Psoas muscle (tissue), 8 donors: ENCODE data around the gene FAM53B. TPM values are rescaled to one million over a fixed set of nuclear protein-coding genes. Genes with fewer than 3 reads are reported as not detected.

Source experiments
- ATAC-seq, 4 donors: fragments of 200-7000 bp; cut with Tn5 transposase; one replicate each; pipeline ENCODE4 v1.9.1; 2020; ENCODE audit warnings: moderate library complexity in 3 of 4, mild to moderate bottlenecking in 2 of 4
- DNase-seq, 2 donors: peaks; one replicate each; pipeline ENCODE4 v3.0.0-alpha.2; 2020
- H3K27ac ChIP-seq: fragments of 200-600 bp; one replicate; pipeline ENCODE4 v1.8.0; 2022
- H3K27me3 ChIP-seq, 3 donors: fragments of 200-600 bp in 1 of 3; one replicate each; pipeline versions ENCODE4 v1.6.1 to v1.8.0; 2013 to 2022; ENCODE audit warnings: low read length in 2 of 3, mild to moderate bottlenecking in 2 of 3, moderate library complexity in 1 of 3; ENCODE audit not compliant: insufficient read depth in 3 of 3
- H3K36me3 ChIP-seq, 2 donors: fragments of 200-600 bp in 1 of 2; one replicate each; pipeline versions ENCODE4 v1.6.1 to v1.8.0; 2013 to 2022; ENCODE audit warnings: low read depth in 1 of 2, mild to moderate bottlenecking in 1 of 2, moderate library complexity in 1 of 2; ENCODE audit not compliant: insufficient read depth in 1 of 2
- H3K4me1 ChIP-seq: fragments of 200-600 bp; one replicate; pipeline ENCODE4 v1.8.0; 2022
- H3K4me3 ChIP-seq: fragments of 200-600 bp; one replicate; pipeline ENCODE4 v1.8.0; 2022; ENCODE audit warnings: mild to moderate bottlenecking
- H3K9me3 ChIP-seq: fragments of 200-600 bp; one replicate; pipeline ENCODE4 v1.8.0; 2022
- CTCF ChIP-seq: fragments of 200-600 bp; IDR thresholded peaks from one replicate; pipeline ENCODE4 v1.8.0; 2022; ENCODE audit warnings: antibody characterized with exemption
- WGBS, 3 donors: extraction: QIAGEN DNeasy Blood & Tissue Kit; methylation state at CpG; one replicate each; pipeline versions ENCODE4 v1.1.6 to v1.1.7; 2013; 5-methylcytosine and 5-hydroxymethylcytosine counted together
- intact Hi-C, 2 donors: fragments of 100-400 bp; cut with DNase I; formaldehyde crosslinking; loops; one replicate each; pipeline versions ENCODE4 v1.11.0 to v1.14.2; 2022
- polyA plus RNA-seq, 3 donors: library from polyadenylated mRNA; stranded (reverse); fragments of 200-250 nt; gene quantifications; one replicate each; pipeline ENCODE4 v1.2.3, GENCODE V29; 2013
- total RNA-seq, 4 donors: library from RNA; stranded (reverse); fragmentation: NEBNext Ultra II Directional in 2 of 4; extraction: Animal tissue kit (Norgen Biotek cat#: 25700) in 2 of 4; gene quantifications; one replicate each; pipeline versions ENCODE4 v1.2.1 to v1.2.4, GENCODE V29; 2021 to 2023
- donor health status: healthy with polysubstance abuse.
- donor health status: DM: no; HTN: no; CAD: no; lungs with moderate emphysema.
- donor health status: Bipolar disorder and iron deficiency.
- donor health status: healthy.
- donor health status: DM: yes; HTN: yes; CAD: no.
- donor health status: DM: no; HTN: no; CAD: no.
- donor health status: DM: no; HTN: no; CAD: no.
- donor health status: DM: yes; HTN: yes; CAD: no.

Gene FAM53B
- total and polyA plus RNA-seq, 7 donors, result 31.0 to 178 (median 49.5) TPM

DNA sequence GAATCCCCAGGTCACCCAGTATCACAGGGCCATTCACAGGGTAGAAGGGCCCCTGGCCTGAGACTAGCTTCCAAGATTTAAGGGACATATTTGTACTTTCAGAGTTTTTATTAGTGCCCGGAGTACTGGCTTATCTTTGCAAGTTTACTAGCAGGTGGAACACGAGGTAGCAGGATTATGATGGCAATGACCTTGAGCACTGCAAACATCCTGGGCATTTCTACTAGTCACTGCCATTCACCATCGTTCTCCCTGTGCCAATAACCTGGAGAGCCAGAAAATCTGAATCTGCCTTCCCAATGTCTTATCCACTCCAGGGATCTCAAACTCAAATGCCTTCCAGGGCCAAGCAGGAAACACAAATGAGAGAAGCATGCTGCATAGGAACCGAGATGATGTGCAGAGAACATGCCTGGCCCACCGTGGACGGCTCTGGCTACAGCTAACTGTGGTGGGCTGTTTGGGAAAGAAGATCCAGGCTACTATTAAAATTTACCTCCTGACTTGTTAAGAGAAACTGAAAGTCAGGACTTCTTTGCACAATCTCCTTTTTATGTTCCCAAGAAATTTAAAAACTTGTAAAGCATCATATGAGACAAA is 16.7 kb downstream of the FAM53B start:
- ATAC-seq (no peak), DNase-seq (no peak)
- Histone ChIP-seq H3K4me1 (peaks cover 82% of the 10 kb centered on the region), H3K36me3 (no peaks in the 10 kb centered on the region), H3K4me3 (no peak overlapping the region), H3K9me3 (no peaks in the 10 kb centered on the region), H3K27me3 (no peaks in the 10 kb centered on the region), H3K27ac (peak overlapping the region; percentile 91)
- no peak for TF ChIP-seq CTCF
- intact Hi-C loops, result no loop called here
- 33 to 43% (median 36%) methylated on average over 6 of the region's 6 CpGs for WGBS, 3 donors

DNA sequence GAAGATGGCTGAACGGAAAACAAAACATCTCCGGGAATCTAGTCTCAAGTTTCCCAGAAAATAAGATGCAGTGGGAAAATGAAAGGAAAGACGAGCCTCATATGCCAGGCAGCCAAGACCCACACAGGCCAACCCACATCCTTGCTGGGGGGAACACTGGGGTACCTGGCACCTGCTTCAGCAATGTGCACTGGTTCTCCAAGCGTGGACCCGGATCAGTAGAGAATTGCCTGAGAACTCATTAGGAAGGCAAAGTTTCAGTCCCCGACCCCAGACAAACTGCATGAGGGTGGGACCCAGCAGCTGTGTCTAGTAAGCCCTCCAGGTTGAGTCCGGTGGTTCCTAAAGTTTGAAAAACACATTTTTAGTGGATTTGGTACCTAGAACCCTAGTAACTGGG is 18.4 kb downstream of the FAM53B start:
- H3K36me3 ChIP-seq, result no peaks in the 10 kb centered on the region
- H3K4me1 ChIP-seq, result peaks cover 88% of the 10 kb centered on the region
- no peak for DNase-seq

DNA sequence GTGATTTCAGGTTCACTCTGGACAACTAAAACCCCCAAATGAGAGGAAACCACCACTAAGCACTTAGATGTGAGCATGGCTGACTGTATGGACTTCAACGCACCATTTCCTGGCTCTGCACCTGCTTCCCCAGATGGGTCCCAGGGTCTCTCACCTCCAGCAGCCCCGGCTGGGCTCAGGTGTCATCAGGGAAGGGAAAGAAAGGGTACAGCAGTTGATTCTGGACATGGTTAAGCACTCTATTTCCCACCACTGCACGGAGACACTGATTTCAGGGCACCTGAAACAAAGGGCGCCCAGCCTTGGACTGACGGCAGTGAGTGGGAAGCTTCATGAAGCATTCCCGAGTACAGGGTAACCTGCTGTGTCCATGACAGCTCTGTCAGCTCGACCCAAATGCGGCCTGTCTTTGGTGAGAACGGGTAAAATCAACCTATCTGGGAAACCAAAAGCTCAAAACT is 19.0 kb downstream of the FAM53B start:
- ATAC-seq (no peak), DNase-seq (no peak)
- H3K4me1 ChIP-seq, result peaks cover 88% of the 10 kb centered on the region
- intact Hi-C loops, result no loop called here
- no peaks in the 10 kb centered on the region for H3K36me3 ChIP-seq
- TF ChIP-seq CTCF, result no peak
- H3K4me3 ChIP-seq, result no peak overlapping the region
- 87 to 89% (median 88%) methylated on average over 9 of the region's 9 CpGs for WGBS, 3 donors
- H3K9me3 ChIP-seq, result no peaks in the 10 kb centered on the region
- peak overlapping the region; percentile 80 for H3K27ac ChIP-seq
- H3K27me3 ChIP-seq, result no peaks in the 10 kb centered on the region

More for the DNA sequence above, 18.4 kb downstream of the FAM53B start:
- TF ChIP-seq CTCF, result no peak
- no peak for ATAC-seq
- 81 to 87% (median 86%) methylated on average over 7 of the region's 7 CpGs for WGBS, 3 donors
- H3K27me3 ChIP-seq, result no peaks in the 10 kb centered on the region
- intact Hi-C loops, result no loop called here
- no peak overlapping the region for H3K4me3 ChIP-seq
- peak overlapping the region; percentile 80 for H3K27ac ChIP-seq
- H3K9me3 ChIP-seq, result no peaks in the 10 kb centered on the region

DNA sequence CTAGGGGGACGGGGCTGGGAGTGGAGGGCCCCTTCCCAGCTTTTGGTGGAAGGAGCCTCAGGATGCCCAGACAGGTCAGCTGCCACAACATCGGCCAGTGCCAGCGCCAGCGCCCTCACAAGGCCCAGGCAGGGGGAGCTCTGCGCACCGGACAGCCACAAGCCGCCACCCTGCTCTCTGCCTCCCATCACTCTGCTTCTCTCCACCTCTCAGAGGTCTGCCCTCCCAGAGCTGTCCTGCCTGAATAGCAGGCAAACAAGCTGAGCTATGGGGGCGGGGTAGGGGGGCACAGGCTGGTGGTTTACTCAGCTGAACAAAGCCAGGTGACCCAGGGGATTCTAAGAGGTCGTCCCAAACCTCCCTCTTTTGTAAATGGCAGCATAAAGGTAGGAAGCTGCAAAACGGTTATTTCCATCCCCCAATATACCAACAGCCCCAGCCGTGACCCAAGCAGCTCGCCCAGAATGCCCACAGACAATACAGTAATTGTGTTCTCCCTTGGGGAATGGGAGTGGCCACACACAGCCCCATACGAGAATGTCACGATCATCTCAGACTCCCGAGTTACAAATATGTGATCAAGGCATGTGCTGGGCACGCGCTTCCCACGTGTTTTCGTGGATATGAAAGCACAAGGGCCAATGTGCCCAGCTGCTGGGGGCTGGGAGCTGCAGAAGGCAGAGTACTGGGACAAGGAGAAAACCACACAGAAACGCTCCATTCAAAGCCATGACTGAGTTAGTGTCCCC is 19.7 kb downstream of the FAM53B start:
- Histone ChIP-seq H3K9me3 (no peaks in the 10 kb centered on the region), H3K4me3 (no peak overlapping the region), H3K4me1 (peaks cover 87% of the 10 kb centered on the region), H3K36me3 (no peaks in the 10 kb centered on the region), H3K27me3 (no peaks in the 10 kb centered on the region), H3K27ac (peak overlapping the region; percentile 80)
- DNase-seq (no peak), ATAC-seq (peak in 2 of 4 donors; percentile 6 to 28)
- intact Hi-C loops, result no loop called here
- WGBS, 3 donors, result 40 to 57% (median 44%) methylated on average over 20 of the region's 20 CpGs
- no peak for TF ChIP-seq CTCF
